ENCODE measurements around the gene APIP.

DNA sequence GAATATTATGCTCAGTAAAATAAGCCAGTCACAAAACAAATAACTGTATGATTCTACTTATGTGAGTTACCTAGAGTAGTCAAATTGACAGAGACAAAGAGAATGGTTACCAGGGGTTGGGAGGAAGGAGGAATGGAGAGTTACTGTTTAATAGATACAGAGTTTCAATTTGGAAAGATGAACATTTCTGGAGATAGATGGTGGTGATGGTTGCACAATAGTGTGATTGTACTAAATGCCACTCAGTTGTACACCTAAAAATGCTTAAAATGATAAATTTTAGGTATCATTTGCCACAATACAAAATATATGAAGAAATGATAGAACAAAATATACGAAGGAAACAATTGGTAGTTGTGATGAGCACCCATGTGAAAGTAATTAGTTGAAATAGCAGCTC lies 43.6 kb upstream of the APIP start:
- TF ChIP-seq EZH2 (IDR thresholded peaks at IDR 0.05; ENCODE audit: insufficient read depth, poor library complexity, severe bottlenecking): no peak
- no peak for TF ChIP-seq EZH2phosphoT487 (IDR thresholded peaks at IDR 0.05; ENCODE audit: insufficient read depth, low read depth)

Measured in GM23248 (cell line).